GM23248 (cell line): ENCODE measurements around the gene LRCH4. TPM values are rescaled to one million over a fixed set of nuclear protein-coding genes. Genes with fewer than 3 reads are reported as not detected.
A peak's percentile ranks its signal among the peaks of the same experiment; 100 is the strongest.
"Not testable (repeated sequence)": the region's sequence is repeated elsewhere in the genome, so short reads cannot be mapped to it uniquely, and the experiment has no call there.

Source experiments
- DNase-seq: peaks from one replicate; pipeline ENCODE4 v3.0.0-alpha.2; 2015
- H2AFZ ChIP-seq: fragments of 200-600 bp; sonication (generic); 2 replicates; pipeline ENCODE4 v1.6.1; 2016; ENCODE audit warnings: antibody characterized with exemption
- H3F3A ChIP-seq: fragments of 200-600 bp; sonication (generic); 2 replicates; pipeline ENCODE4 v1.6.1; 2016; ENCODE audit warnings: mild to moderate bottlenecking, antibody characterized with exemption, mixed run types; ENCODE audit not compliant: insufficient read depth
- H3K27ac ChIP-seq: fragments of 200-600 bp; sonication (generic); 2 replicates; pipeline ENCODE4 v1.5.1; 2016; ENCODE audit warnings: mild to moderate bottlenecking
- H3K27me3 ChIP-seq: fragments of 200-600 bp; sonication (generic); replicated peaks from 2 replicates; pipeline ENCODE4 v1.6.1; 2016; ENCODE audit warnings: mild to moderate bottlenecking; ENCODE audit not compliant: insufficient read depth
- H3K36me3 ChIP-seq: fragments of 200-600 bp; sonication (generic); 2 replicates; pipeline ENCODE4 v1.6.1; 2016; ENCODE audit warnings: low read depth, mild to moderate bottlenecking
- H3K4me1 ChIP-seq: fragments of 200-600 bp; sonication (generic); 2 replicates; pipeline ENCODE4 v1.6.1; 2016; ENCODE audit warnings: mild to moderate bottlenecking; ENCODE audit not compliant: insufficient read depth
- H3K4me2 ChIP-seq: fragments of 200-600 bp; sonication (generic); one replicate; pipeline ENCODE4 v1.6.1; 2016; ENCODE audit warnings: mild to moderate bottlenecking; ENCODE audit not compliant: unreplicated experiment
- H3K4me3 ChIP-seq: fragments of 200-600 bp; sonication (generic); 2 replicates; pipeline ENCODE4 v1.5.1; 2016; ENCODE audit warnings: mild to moderate bottlenecking
- H3K79me2 ChIP-seq: fragments of 200-600 bp; sonication (generic); 2 replicates; pipeline ENCODE4 v1.6.1; 2016; ENCODE audit warnings: mild to moderate bottlenecking; ENCODE audit not compliant: insufficient read depth
- H3K9ac ChIP-seq: fragments of 200-600 bp; sonication (generic); 2 replicates; pipeline ENCODE4 v1.6.1; 2016; ENCODE audit warnings: mild to moderate bottlenecking
- H3K9me2 ChIP-seq: fragments of 200-600 bp; sonication (generic); 2 replicates; pipeline ENCODE4 v1.6.1; 2016; ENCODE audit warnings: mixed run types, mild to moderate bottlenecking, moderate library complexity; ENCODE audit not compliant: insufficient read depth
- H3K9me3 ChIP-seq: fragments of 200-600 bp; sonication (generic); one replicate; pipeline ENCODE4 v1.6.1; 2017; ENCODE audit warnings: low read depth
- H4K20me1 ChIP-seq: fragments of 200-600 bp; sonication (generic); 2 replicates; pipeline ENCODE4 v1.6.0; 2016; ENCODE audit not compliant: insufficient read depth
- EZH2 ChIP-seq: fragments of 200-600 bp; sonication (generic); IDR thresholded peaks from 2 replicates; pipeline ENCODE4 v1.6.1; 2018; ENCODE audit warnings: antibody characterized with exemption, mild to moderate bottlenecking; ENCODE audit not compliant: insufficient read depth, poor library complexity, severe bottlenecking
- EZH2phosphoT487 ChIP-seq: fragments of 200-600 bp; sonication (generic); IDR thresholded peaks from 2 replicates; pipeline ENCODE4 v1.6.1; 2018; ENCODE audit warnings: antibody characterized with exemption, moderate library complexity, mild to moderate bottlenecking, low read depth; ENCODE audit not compliant: insufficient read depth
- WGBS, 2 experiments: methylation state at CpG; one replicate each; pipeline ENCODE4 v1.1.6; 2015 to 2017; ENCODE audit warnings: low lambda C conversion rate in 2 of 2, low coverage in 1 of 2; ENCODE audit errors: missing lambda C conversion rate in 2 of 2; 5-methylcytosine and 5-hydroxymethylcytosine counted together
- in situ Hi-C: fragments of 300-500 bp; cut with MboI; formaldehyde crosslinking; loops from 2 replicates; pipeline ENCODE4 v1.15.0; 2020
- polyA plus RNA-seq: library from polyadenylated mRNA; unstranded; fragments of >200 nt; fragmentation: Nextera tagmentation; extraction: Ambion mirVana; gene quantifications from 2 replicates; pipeline ENCODE4 v1.2.1, GENCODE V29; 2016
- total RNA-seq: library from RNA; depleted of rRNA; stranded (reverse); fragments of >200 nt; shearing (Covaris generic); gene quantifications from 2 replicates; pipeline ENCODE4 v1.2.3, GENCODE V29; 2014

LRCH4 gene
- total and polyA plus RNA-seq, 2 experiments from 2014 or later: 12.9 to 13.6 TPM

GRCh38 chr7:100544967-100545359, 41.0 kb downstream of the LRCH4 start:
- WGBS, 2 experiments: 86 to 94% methylated on average over 1 of the region's 1 CpG
- TF ChIP-seq EZH2phosphoT487: no peak
- TF ChIP-seq EZH2: no peak
- peaks cover 32% of the 10 kb centered on the region for H3F3A ChIP-seq
- H2AFZ ChIP-seq: peak overlapping the region; percentile 51
- no peak overlapping the region for H3K4me3 ChIP-seq
- H3K9ac ChIP-seq: no peak overlapping the region
- in situ Hi-C loops: no loop called here
- no peaks in the 10 kb centered on the region for H4K20me1 ChIP-seq
- peaks cover 29% of the 10 kb centered on the region for H3K4me1 ChIP-seq
- H3K4me2 ChIP-seq: peak overlapping the region; percentile 66
- H3K27ac ChIP-seq: peak overlapping the region; percentile 64
- no peaks in the 10 kb centered on the region for H3K9me2 ChIP-seq
- peaks cover 8% of the 10 kb centered on the region for H3K79me2 ChIP-seq
- DNase-seq: peak; percentile 15
- no peaks in the 10 kb centered on the region for H3K27me3 ChIP-seq
- H3K9me3 ChIP-seq: no peaks in the 10 kb centered on the region
- no peaks in the 10 kb centered on the region for H3K36me3 ChIP-seq

GRCh38 chr7:100544386-100544785, 41.5 kb downstream of the LRCH4 start:
- Histone ChIP-seq H3K27ac (no peak overlapping the region), H3K9me3 (no peaks in the 10 kb centered on the region), H3K4me3 (no peak overlapping the region), H3F3A (peaks cover 32% of the 10 kb centered on the region), H2AFZ (no peak overlapping the region), H3K9ac (no peak overlapping the region), H4K20me1 (no peaks in the 10 kb centered on the region), H3K27me3 (no peaks in the 10 kb centered on the region), H3K9me2 (no peaks in the 10 kb centered on the region), H3K79me2 (peaks cover 8% of the 10 kb centered on the region), H3K36me3 (no peaks in the 10 kb centered on the region), H3K4me1 (peaks cover 29% of the 10 kb centered on the region), H3K4me2 (no peak overlapping the region)
- TF ChIP-seq EZH2phosphoT487 (no peak), EZH2 (no peak)
- DNase-seq: no peak
- in situ Hi-C loops: no loop called here
- 72 to 85% methylated on average over 3 to 5 of the region's 5 CpGs for WGBS, 2 experiments

GRCh38 chr7:100543586-100543985, 42.3 kb downstream of the LRCH4 start:
- no peak overlapping the region for H3K4me3 ChIP-seq
- peaks cover 27% of the 10 kb centered on the region for H3K4me1 ChIP-seq
- no peaks in the 10 kb centered on the region for H3K9me2 ChIP-seq
- H3K27ac ChIP-seq: no peak overlapping the region
- no peak overlapping the region for H3K9ac ChIP-seq
- in situ Hi-C loops: no loop called here
- peaks cover 8% of the 10 kb centered on the region for H3K79me2 ChIP-seq
- H4K20me1 ChIP-seq: no peaks in the 10 kb centered on the region
- H2AFZ ChIP-seq: no peak overlapping the region
- H3F3A ChIP-seq: peaks cover 32% of the 10 kb centered on the region
- 50 to 71% methylated on average over 1 of the region's 1 CpG for WGBS, 2 experiments
- TF ChIP-seq EZH2 (no peak), EZH2phosphoT487 (no peak)
- no peaks in the 10 kb centered on the region for H3K9me3 ChIP-seq
- no peak overlapping the region for H3K4me2 ChIP-seq
- DNase-seq: no peak
- no peaks in the 10 kb centered on the region for H3K27me3 ChIP-seq
- H3K36me3 ChIP-seq: no peaks in the 10 kb centered on the region

GRCh38 chr7:100541309-100541708, 44.6 kb downstream of the LRCH4 start:
- H3K79me2 ChIP-seq, in situ Hi-C loops, H4K20me1 ChIP-seq, H3K4me2 ChIP-seq, H3K9me2 ChIP-seq, H3K27ac ChIP-seq, H3K9me3 ChIP-seq, H3K36me3 ChIP-seq, H3K4me3 ChIP-seq, DNase-seq, H2AFZ ChIP-seq, H3K9ac ChIP-seq, H3K27me3 ChIP-seq: not testable (repeated sequence)
- 78 to 82% methylated on average over 7 of the region's 7 CpGs for WGBS, 2 experiments
- H3K4me1 ChIP-seq: peaks cover 15% of the 10 kb centered on the region
- peaks cover 16% of the 10 kb centered on the region for H3F3A ChIP-seq
